Transverse colon (tissue), 4 donors: Measurements from ENCODE around the gene SLAMF7. TPM values are rescaled to one million over a fixed set of nuclear protein-coding genes. Genes with fewer than 3 reads are reported as not detected.
"Not testable (repeated sequence)": the region's sequence is repeated elsewhere in the genome, so short reads cannot be mapped to it uniquely, and the experiment has no call there.

Experiments used
- DNase-seq: peaks from one replicate; pipeline ENCODE4 v3.0.0-alpha.2; 2019
- H3K27ac ChIP-seq, 4 donors: fragments of 200-600 bp; sonication (generic); 2 replicates each; pipeline ENCODE4 v1.5.1; 2016 to 2018; ENCODE audit warnings: inconsistent platforms in 4 of 4
- H3K27me3 ChIP-seq: fragments of 200-600 bp; sonication (generic); 2 replicates; pipeline ENCODE4 v1.5.1; 2017; ENCODE audit warnings: inconsistent platforms
- H3K36me3 ChIP-seq, 4 donors: fragments of 200-600 bp; sonication (generic); 2 replicates each; pipeline ENCODE4 v1.5.1; 2017 to 2019; ENCODE audit warnings: inconsistent platforms in 4 of 4
- H3K4me1 ChIP-seq, 4 donors: fragments of 200-600 bp; sonication (generic); 2 replicates each; pipeline ENCODE4 v1.5.1; 2017 to 2020; ENCODE audit warnings: inconsistent platforms in 4 of 4
- H3K4me3 ChIP-seq, 4 donors: fragments of 200-600 bp; sonication (generic); 1 replicate in 1 of 4; 2 replicates in 3 of 4; pipeline versions ENCODE4 v1.5.1 to v1.6.1; 2017 to 2019; ENCODE audit warnings: inconsistent platforms in 4 of 4
- H3K9me3 ChIP-seq, 2 donors: fragments of 200-600 bp; sonication (generic); 2 replicates each; pipeline ENCODE4 v1.5.1; 2017 to 2019; ENCODE audit warnings: inconsistent platforms in 2 of 2
- CTCF ChIP-seq, 5 experiments: fragments of 200-600 bp in 3 of 5; fragments of 450-650 bp in 2 of 5; sonication (generic) in 3 of 5; IDR thresholded peaks; 1 replicate in 2 of 5; 2 replicates in 3 of 5; pipeline ENCODE4 v1.5.1; 2016 to 2017; ENCODE audit warnings: antibody characterized with exemption in 5 of 5, inconsistent platforms in 3 of 5, mild to moderate bottlenecking in 2 of 5, moderate library complexity in 1 of 5
- EP300 ChIP-seq: sonication (generic); formaldehyde crosslinking; IDR thresholded peaks from one replicate; pipeline ENCODE4 v1.6.1; 2017; ENCODE audit warnings: antibody characterized with exemption, low read depth
- POLR2A ChIP-seq: fragments of 450-650 bp; IDR thresholded peaks from one replicate; pipeline ENCODE4 v1.6.1; 2016; ENCODE audit warnings: antibody characterized with exemption, mild to moderate bottlenecking, moderate library complexity
- POLR2AphosphoS5 ChIP-seq, 3 donors: sonication (generic); formaldehyde crosslinking; IDR thresholded peaks; one replicate each; pipeline ENCODE4 v1.6.1; 2016; ENCODE audit warnings: antibody characterized with exemption in 3 of 3
- WGBS, 2 donors: methylation state at CpG; one replicate each; pipeline ENCODE4 v1.1.5; 2018; ENCODE audit warnings: low coverage in 1 of 2; 5-methylcytosine and 5-hydroxymethylcytosine counted together
- in situ Hi-C, 4 donors: fragments of 200-750 bp; cut with MboI; loops; one replicate each; pipeline versions ENCODE4 v1.15.0 to v1.15.1; 2017; ENCODE audit warnings: low sequenced_read_pairs in 3 of 4, low pct_ligation_motif_present in 1 of 4, low pct_unique_long_range_greater_than_20kb in 1 of 4
- intact Hi-C: fragments of 100-400 bp; cut with DNase I; formaldehyde crosslinking; loops from one replicate; pipeline ENCODE4 v1.15.1; 2023; ENCODE audit warnings: low total_unique reads
- total RNA-seq, 4 donors: library from RNA; depleted of rRNA; stranded (reverse); fragments of >200 nt; gene quantifications; one replicate each; pipeline ENCODE4 v1.1.0, GENCODE V29; 2016

The SLAMF7 gene
- total RNA-seq, 4 donors from 2014 or later: 0.20 to 15.4 (median 2.7) TPM; not detected in 1

- Histone ChIP-seq H3K9me3 (no peaks in the 10 kb centered on the region), H3K27ac (peak overlapping the region; percentile 80 to 90 (median 86)), H3K27me3 (no peaks in the 10 kb centered on the region), H3K4me1 (peaks cover 16 to 23% (median 21%) of the 10 kb centered on the region in 4 donors), H3K4me3 (no peak overlapping the region), H3K36me3 (no peaks in the 10 kb centered on the region)
- no peak for DNase-seq
- 77% methylated on average over 2 of the region's 2 CpGs; no CpG with 5 or more reads in 1 of the 2 donors for WGBS, 2 donors
- in situ Hi-C loops: no loop called here
- TF ChIP-seq EP300 (no peak), CTCF (IDR thresholded peaks at IDR 0.05) (no peak)
- intact Hi-C loops: no loop called here
These were observed 41.3 kb downstream of the SLAMF7 start for GRCh38 chr1:160780398-160780755.

GRCh38 chr1:160781186-160781766 lies 42.2 kb downstream of the SLAMF7 start:
- Histone ChIP-seq H3K9me3 (no peaks in the 10 kb centered on the region), H3K27ac (peak overlapping the region; percentile 80 to 90 (median 86)), H3K36me3 (no peaks in the 10 kb centered on the region), H3K4me1 (peaks cover 16 to 23% (median 21%) of the 10 kb centered on the region in 4 donors), H3K27me3 (no peaks in the 10 kb centered on the region), H3K4me3 (no peak overlapping the region)
- TF ChIP-seq POLR2AphosphoS5 (IDR thresholded peaks at IDR 0.05): peak in 2 of 3 donors; percentile 54 to 58
- TF ChIP-seq POLR2A: no peak
- no peak for TF ChIP-seq EP300
- DNase-seq: peak; percentile 78
- intact Hi-C loops (no loop called here), in situ Hi-C loops (no loop called here)
- 47 to 55% methylated on average over 6 to 8 of the region's 8 CpGs for WGBS, 2 donors

- H3K36me3 ChIP-seq: no peaks in the 10 kb centered on the region
- H3K4me3 ChIP-seq: no peak overlapping the region
- DNase-seq: peak; percentile 42
- peak overlapping the region; percentile 80 to 90 (median 86) for H3K27ac ChIP-seq
- H3K4me1 ChIP-seq: peaks cover 16 to 23% (median 21%) of the 10 kb centered on the region in 4 donors
- in situ Hi-C loops: no loop called here
- H3K9me3 ChIP-seq: no peaks in the 10 kb centered on the region
- H3K27me3 ChIP-seq: no peaks in the 10 kb centered on the region
- intact Hi-C loops: no loop called here
- WGBS, 2 donors: 46 to 76% methylated on average over 4 to 9 of the region's 9 CpGs
- TF ChIP-seq EP300 (no peak), POLR2AphosphoS5 (IDR thresholded peaks at IDR 0.05) (peak in 1 of 3 donors; percentile 31), CTCF (IDR thresholded peaks at IDR 0.05) (no peak)
These were observed 43.1 kb downstream of the SLAMF7 start for GRCh38 chr1:160781914-160782689.

- in situ Hi-C loops, H3K4me3 ChIP-seq, intact Hi-C loops, H3K36me3 ChIP-seq, H3K27me3 ChIP-seq, H3K9me3 ChIP-seq: not testable (repeated sequence)
- peak in 1 of 3 donors; percentile 25 for TF ChIP-seq POLR2AphosphoS5 (IDR thresholded peaks at IDR 0.05)
- Histone ChIP-seq H3K4me1 (peaks cover 16 to 23% (median 21%) of the 10 kb centered on the region in 4 donors), H3K27ac (peak overlapping the region; percentile 80 to 90 (median 86))
- 65% methylated on average over 23 of the region's 25 CpGs; no CpG with 5 or more reads in 1 of the 2 donors for WGBS, 2 donors
- peak; percentile 79 for DNase-seq
These were observed 44.1 kb downstream of the SLAMF7 start for GRCh38 chr1:160782988-160783765.
